Caco-2 (cell line): ENCODE results near the gene CNTN1. TPM values are rescaled to one million over a fixed set of nuclear protein-coding genes. Genes with fewer than 3 reads are reported as not detected.

Source experiments
- BruUV-seq: library from RNA; stranded (reverse); fragments of 400-500 nt; replicated peaks from 2 replicates; lab custom pipeline; 2021; lab: Mats Ljungman, UMichigan
- CTCF ChIA-PET: fragments of 300-600 bp; sonication (Branson Sonifier 250); formaldehyde crosslinking; loops from one replicate; lab custom pipeline; 2022; ENCODE audit warnings: antibody characterized with exemption; lab: Charles Lee
- POLR2A ChIA-PET: fragments of 300-600 bp; sonication (Branson Sonifier 250); formaldehyde crosslinking; loops from one replicate; lab custom pipeline; 2022; ENCODE audit warnings: antibody characterized with exemption; lab: Charles Lee
- DNase-seq, 2 experiments: peaks; one replicate each; pipeline versions ENCODE4 v3.0.0 to v3.0.0-alpha.2; 2020 to 2022
- H3K27me3 ChIP-seq: replicated peaks from 2 replicates; pipeline ENCODE4 v1.6.0; 2011; ENCODE audit warnings: low read length; ENCODE audit not compliant: control insufficient read depth, insufficient read depth
- H3K36me3 ChIP-seq: 2 replicates; pipeline ENCODE4 v1.5.1; 2011; ENCODE audit warnings: low read length; ENCODE audit not compliant: control insufficient read depth, insufficient read depth
- H3K4me1 ChIP-seq: fragments of 250-450 bp; sonication (Bioruptor Pico); 2 replicates; pipeline ENCODE4 v1.5.1; 2020; ENCODE audit warnings: mild to moderate bottlenecking
- H3K4me3 ChIP-seq: 2 replicates; pipeline ENCODE4 v1.5.1; 2011; ENCODE audit warnings: low read depth, mild to moderate bottlenecking, control low read depth, low read length
- H3K9me3 ChIP-seq: fragments of 250-450 bp; sonication (Bioruptor Pico); 2 replicates; pipeline ENCODE4 v1.5.1; 2020; ENCODE audit warnings: mild to moderate bottlenecking, moderate library complexity
- H3K27ac Mint-ChIP-seq: one replicate; pipeline ENCODE4 v1.8.0; 2022; ENCODE audit warnings: mixed read lengths; ENCODE audit not compliant: unreplicated experiment
- H3K27me3 Mint-ChIP-seq: one replicate; pipeline ENCODE4 v1.8.0; 2022; ENCODE audit warnings: mixed read lengths; ENCODE audit not compliant: insufficient read depth, unreplicated experiment
- H3K36me3 Mint-ChIP-seq: one replicate; pipeline ENCODE4 v1.8.0; 2022; ENCODE audit warnings: mild to moderate bottlenecking, mixed read lengths; ENCODE audit not compliant: insufficient read depth, unreplicated experiment
- H3K4me1 Mint-ChIP-seq: one replicate; pipeline ENCODE4 v1.8.0; 2022; ENCODE audit warnings: low read depth, mixed read lengths; ENCODE audit not compliant: unreplicated experiment
- H3K4me3 Mint-ChIP-seq: one replicate; pipeline ENCODE4 v1.8.0; 2022; ENCODE audit warnings: mild to moderate bottlenecking, moderate library complexity, mixed read lengths; ENCODE audit not compliant: unreplicated experiment
- H3K9me3 Mint-ChIP-seq: one replicate; pipeline ENCODE4 v1.8.0; 2022; ENCODE audit warnings: mixed read lengths; ENCODE audit not compliant: unreplicated experiment
- intact Hi-C: fragments of 100-400 bp; cut with micrococcal nuclease; formaldehyde crosslinking; loops from one replicate; pipeline ENCODE4 v1.10.0; 2022; ENCODE audit not compliant: unreplicated experiment
- total RNA-seq: library from RNA; stranded (reverse); gene quantifications from 2 replicates; pipeline ENCODE4 v1.2.3, GENCODE V29; 2022
- TF ChIP-seq, protein P1 (sequence below), 2 experiments: fragments of 200-600 bp in 1 of 2; IDR thresholded peaks; 1 replicate in 1 of 2; 2 replicates in 1 of 2; pipeline versions ENCODE4 v1.5.1 to v1.8.0; 2011 to 2022; ENCODE audit warnings: antibody characterized with exemption in 1 of 2, control low read depth in 1 of 2, inconsistent platforms in 1 of 2, low read depth in 1 of 2, low read length in 1 of 2, mild to moderate bottlenecking in 1 of 2, moderate library complexity in 1 of 2; ENCODE audit not compliant: insufficient read depth in 1 of 2, severe bottlenecking in 1 of 2, unreplicated experiment in 1 of 2

CNTN1 gene
- total RNA-seq, 1 experiment from 2014 or later: not detected

DNA sequence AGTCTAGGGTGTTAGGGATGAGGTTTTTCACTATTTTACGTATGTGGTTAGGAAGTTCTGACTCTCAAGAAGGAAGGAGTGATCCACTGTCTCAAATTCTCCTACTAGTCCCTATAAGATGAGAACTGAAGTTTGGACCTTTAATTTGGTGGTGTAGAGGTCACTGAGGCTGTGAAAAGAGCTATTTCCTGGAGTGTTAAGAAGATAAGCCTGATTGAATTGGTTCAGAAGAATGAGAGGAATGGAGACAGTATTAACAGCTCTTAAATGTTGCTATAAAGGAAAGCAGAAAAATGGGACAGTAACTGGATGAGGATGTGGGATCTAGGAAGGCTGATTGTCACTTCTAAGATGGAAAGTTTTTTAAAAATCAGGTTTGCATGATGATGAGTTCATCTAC is 57.6 kb downstream of the CNTN1 start:
- BruUV-seq: no TSS peak
- Mint-ChIP-seq H3K27ac (no peak overlapping the region), H3K27me3 (no peaks in the 10 kb centered on the region), H3K9me3 (no peaks in the 10 kb centered on the region), H3K4me3 (no peak overlapping the region), H3K4me1 (no peaks in the 10 kb centered on the region), H3K36me3 (no peaks in the 10 kb centered on the region)
- TF ChIP-seq, protein P1, sequence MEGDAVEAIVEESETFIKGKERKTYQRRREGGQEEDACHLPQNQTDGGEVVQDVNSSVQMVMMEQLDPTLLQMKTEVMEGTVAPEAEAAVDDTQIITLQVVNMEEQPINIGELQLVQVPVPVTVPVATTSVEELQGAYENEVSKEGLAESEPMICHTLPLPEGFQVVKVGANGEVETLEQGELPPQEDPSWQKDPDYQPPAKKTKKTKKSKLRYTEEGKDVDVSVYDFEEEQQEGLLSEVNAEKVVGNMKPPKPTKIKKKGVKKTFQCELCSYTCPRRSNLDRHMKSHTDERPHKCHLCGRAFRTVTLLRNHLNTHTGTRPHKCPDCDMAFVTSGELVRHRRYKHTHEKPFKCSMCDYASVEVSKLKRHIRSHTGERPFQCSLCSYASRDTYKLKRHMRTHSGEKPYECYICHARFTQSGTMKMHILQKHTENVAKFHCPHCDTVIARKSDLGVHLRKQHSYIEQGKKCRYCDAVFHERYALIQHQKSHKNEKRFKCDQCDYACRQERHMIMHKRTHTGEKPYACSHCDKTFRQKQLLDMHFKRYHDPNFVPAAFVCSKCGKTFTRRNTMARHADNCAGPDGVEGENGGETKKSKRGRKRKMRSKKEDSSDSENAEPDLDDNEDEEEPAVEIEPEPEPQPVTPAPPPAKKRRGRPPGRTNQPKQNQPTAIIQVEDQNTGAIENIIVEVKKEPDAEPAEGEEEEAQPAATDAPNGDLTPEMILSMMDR (IDR thresholded peaks at IDR 0.05; ENCODE audit: insufficient read depth in 1 of 2, low read depth in 1 of 2, low read length in 1 of 2, severe bottlenecking in 1 of 2, unreplicated experiment in 1 of 2): no peak
- CTCF ChIA-PET: no interaction called here
- POLR2A ChIA-PET: no interaction called here
- no peak for DNase-seq
- intact Hi-C loops: no loop called here
- H3K36me3 ChIP-seq: no peaks in the 10 kb centered on the region
- no peaks in the 10 kb centered on the region for H3K27me3 ChIP-seq
- H3K9me3 ChIP-seq: no peaks in the 10 kb centered on the region
- H3K4me1 ChIP-seq: no peaks in the 10 kb centered on the region
- H3K4me3 ChIP-seq: no peak overlapping the region

DNA sequence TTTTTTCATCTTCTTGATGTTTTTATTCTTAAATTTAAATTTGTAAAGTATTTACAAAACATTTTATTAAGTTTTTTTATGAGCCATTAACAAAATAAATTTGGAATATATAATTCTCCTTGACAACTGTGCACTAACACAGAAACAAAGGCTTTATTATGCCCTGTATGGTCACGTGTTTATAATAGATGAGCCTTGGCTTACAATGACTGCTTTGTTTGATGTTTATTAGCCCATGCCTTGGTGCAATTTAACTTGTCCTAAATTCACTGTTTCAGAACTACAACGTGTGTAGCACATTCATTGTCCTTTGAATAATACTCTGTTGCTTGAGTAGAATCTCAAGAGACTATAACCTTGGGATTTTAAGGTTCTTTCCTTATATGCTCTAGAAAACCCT is 59.8 kb downstream of the CNTN1 start:
- Mint-ChIP-seq H3K4me1 (no peaks in the 10 kb centered on the region), H3K27ac (no peak overlapping the region), H3K36me3 (no peaks in the 10 kb centered on the region), H3K4me3 (no peak overlapping the region), H3K9me3 (no peaks in the 10 kb centered on the region), H3K27me3 (no peaks in the 10 kb centered on the region)
- CTCF ChIA-PET: no interaction called here
- H3K4me3 ChIP-seq: no peak overlapping the region
- DNase-seq: no peak
- no peaks in the 10 kb centered on the region for H3K27me3 ChIP-seq
- TF ChIP-seq, protein P1 (IDR thresholded peaks at IDR 0.05; ENCODE audit: insufficient read depth in 1 of 2, low read depth in 1 of 2, low read length in 1 of 2, severe bottlenecking in 1 of 2, unreplicated experiment in 1 of 2): no peak
- H3K9me3 ChIP-seq: no peaks in the 10 kb centered on the region
- intact Hi-C loops: no loop called here
- BruUV-seq: no TSS peak
- H3K36me3 ChIP-seq: no peaks in the 10 kb centered on the region
- H3K4me1 ChIP-seq: no peaks in the 10 kb centered on the region
- POLR2A ChIA-PET: no interaction called here

DNA sequence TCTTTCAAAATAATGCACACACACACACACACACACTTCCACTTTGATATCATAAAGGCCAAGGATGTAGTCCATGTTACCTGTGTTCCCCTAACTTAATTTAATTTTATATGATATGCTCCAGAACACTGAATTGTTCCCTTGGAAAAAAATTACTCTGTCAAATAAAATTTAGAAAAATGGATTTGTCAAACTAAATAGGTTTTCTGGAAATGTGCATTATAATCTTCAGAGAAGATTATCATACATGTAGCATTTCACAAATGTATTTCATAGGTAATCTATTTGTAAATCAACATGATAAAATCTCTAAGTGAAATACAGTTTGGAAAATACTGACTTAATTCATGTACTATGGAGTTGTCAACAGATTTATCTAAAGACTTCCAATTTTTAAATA is 68.6 kb downstream of the CNTN1 start:
- CTCF ChIA-PET: no interaction called here
- no peak for DNase-seq

More for the DNA sequence above, 68.6 kb downstream of the CNTN1 start:
- POLR2A ChIA-PET: no interaction called here
- H3K4me3 Mint-ChIP-seq: no peak overlapping the region
- no peaks in the 10 kb centered on the region for H3K4me1 Mint-ChIP-seq
- Histone ChIP-seq H3K9me3 (no peaks in the 10 kb centered on the region), H3K4me1 (no peaks in the 10 kb centered on the region), H3K4me3 (no peak overlapping the region), H3K36me3 (no peaks in the 10 kb centered on the region), H3K27me3 (no peaks in the 10 kb centered on the region; the same call in 1 of the 2 replicates)
- TF ChIP-seq, protein P1 (IDR thresholded peaks at IDR 0.05; ENCODE audit: insufficient read depth in 1 of 2, low read depth in 1 of 2, low read length in 1 of 2, severe bottlenecking in 1 of 2, unreplicated experiment in 1 of 2): no peak
- intact Hi-C loops: no loop called here
- H3K27me3 Mint-ChIP-seq: peaks cover 2% of the 10 kb centered on the region
- H3K9me3 Mint-ChIP-seq: no peaks in the 10 kb centered on the region
- H3K36me3 Mint-ChIP-seq: no peaks in the 10 kb centered on the region
- no peak overlapping the region for H3K27ac Mint-ChIP-seq
- BruUV-seq: no TSS peak
